OCI-LY1 (cell line): ENCODE measurements around the gene PGC.

Experiments used
- H2AFZ ChIP-seq: fragments of 200-600 bp; sonication (generic), shearing (Covaris generic); 2 replicates; pipeline ENCODE4 v1.6.0; 2014; ENCODE audit warnings: antibody characterized with exemption, mild to moderate bottlenecking, low read length
- H3F3A ChIP-seq: fragments of 200-600 bp; sonication (generic), shearing (Covaris generic); 2 replicates; pipeline ENCODE4 v1.6.0; 2014; ENCODE audit warnings: mild to moderate bottlenecking, antibody characterized with exemption, low read length, moderate library complexity; ENCODE audit not compliant: insufficient read depth
- H3K27ac ChIP-seq: fragments of 200-600 bp; sonication (generic); 2 replicates; pipeline ENCODE4 v1.5.1; 2014; ENCODE audit warnings: low read length, mixed run types, mild to moderate bottlenecking, low read depth; ENCODE audit not compliant: poor library complexity, severe bottlenecking
- H3K27me3 ChIP-seq: fragments of 200-600 bp; sonication (generic); 2 replicates; pipeline ENCODE4 v1.6.0; 2014; ENCODE audit warnings: antibody characterized with exemption, mild to moderate bottlenecking, low read length, moderate library complexity; ENCODE audit not compliant: insufficient read depth
- H3K36me3 ChIP-seq: fragments of 200-600 bp; sonication (generic); 2 replicates; pipeline ENCODE4 v1.6.1; 2014; ENCODE audit warnings: mild to moderate bottlenecking, antibody characterized with exemption, low read length, moderate library complexity, mixed read lengths; ENCODE audit not compliant: insufficient read depth
- H3K4me1 ChIP-seq: fragments of 200-600 bp; sonication (generic); 2 replicates; pipeline ENCODE4 v1.5.1; 2014; ENCODE audit warnings: mild to moderate bottlenecking, low read length, moderate library complexity; ENCODE audit not compliant: insufficient read depth, severe bottlenecking
- H3K4me2 ChIP-seq: fragments of 200-600 bp; sonication (generic), shearing (Covaris generic); 2 replicates; pipeline ENCODE4 v1.6.1; 2014; ENCODE audit warnings: low read length
- H3K4me3 ChIP-seq: fragments of 200-600 bp; sonication (generic); 2 replicates; pipeline ENCODE4 v1.5.1; 2014; ENCODE audit warnings: low read length, low read depth, mild to moderate bottlenecking, mixed read lengths; ENCODE audit not compliant: poor library complexity, severe bottlenecking
- H3K79me2 ChIP-seq: fragments of 200-600 bp; shearing (Covaris generic); 2 replicates; pipeline ENCODE4 v1.6.1; 2016; ENCODE audit warnings: mixed run types, low read length, mixed read lengths; ENCODE audit not compliant: insufficient read depth
- H3K9ac ChIP-seq: fragments of 200-600 bp; sonication (generic), shearing (Covaris generic); 2 replicates; pipeline ENCODE4 v1.6.1; 2014; ENCODE audit warnings: mild to moderate bottlenecking, low read length, mixed read lengths
- H3K9me2 ChIP-seq: fragments of 200-600 bp; sonication (generic), shearing (Covaris generic); 2 replicates; pipeline ENCODE4 v1.6.1; 2014; ENCODE audit warnings: low read depth, mild to moderate bottlenecking, low read length, mixed read lengths
- H3K9me3 ChIP-seq: fragments of 200-600 bp; shearing (Covaris generic); 2 replicates; pipeline ENCODE4 v1.6.1; 2014; ENCODE audit warnings: low read length, mixed read lengths
- H4K20me1 ChIP-seq: fragments of 200-600 bp; sonication (generic), shearing (Covaris generic); 2 replicates; pipeline ENCODE4 v1.6.0; 2016; ENCODE audit warnings: mild to moderate bottlenecking, low read length; ENCODE audit not compliant: insufficient read depth
- CTCF ChIP-seq: fragments of 200-600 bp; sonication (generic), shearing (Covaris generic); IDR thresholded peaks from 2 replicates; pipeline ENCODE4 v1.5.1; 2017; ENCODE audit warnings: mild to moderate bottlenecking, antibody characterized with exemption, low read length, moderate library complexity, mixed read lengths
- EZH2 ChIP-seq: fragments of 200-600 bp; sonication (generic), shearing (Covaris generic); IDR thresholded peaks from 2 replicates; pipeline ENCODE4 v1.8.0; 2017; ENCODE audit warnings: borderline replicate concordance, mixed run types, mild to moderate bottlenecking, antibody characterized with exemption, low read length, moderate library complexity, mixed read lengths

The PGC gene

GRCh38 chr6:41727705-41728072 is 19.5 kb downstream of the PGC start:
- H3K36me3 ChIP-seq, result no peaks in the 10 kb centered on the region
- no peaks in the 10 kb centered on the region for H3K79me2 ChIP-seq
- H3K4me3 ChIP-seq, result no peak overlapping the region
- no peak overlapping the region for H2AFZ ChIP-seq
- H3K9me3 ChIP-seq, result no peaks in the 10 kb centered on the region
- peak overlapping the region; percentile 45 for H3K27ac ChIP-seq
- peaks cover 74% of the 10 kb centered on the region for H3K4me1 ChIP-seq
- H3K27me3 ChIP-seq, result no peaks in the 10 kb centered on the region
- no peak overlapping the region for H3K9ac ChIP-seq
- H3K4me2 ChIP-seq, result no peak overlapping the region
- TF ChIP-seq EZH2 (no peak), CTCF (no peak)
- H4K20me1 ChIP-seq, result no peaks in the 10 kb centered on the region
- no peaks in the 10 kb centered on the region for H3F3A ChIP-seq
- no peaks in the 10 kb centered on the region for H3K9me2 ChIP-seq

GRCh38 chr6:41726876-41727275 is 20.3 kb downstream of the PGC start:
- Histone ChIP-seq H3K4me1 (peaks cover 66% of the 10 kb centered on the region), H3K79me2 (no peaks in the 10 kb centered on the region), H3K27me3 (no peaks in the 10 kb centered on the region), H3K4me2 (no peak overlapping the region), H2AFZ (no peak overlapping the region), H3K9me3 (no peaks in the 10 kb centered on the region), H4K20me1 (no peaks in the 10 kb centered on the region), H3K9me2 (no peaks in the 10 kb centered on the region), H3K9ac (no peak overlapping the region), H3F3A (no peaks in the 10 kb centered on the region), H3K36me3 (no peaks in the 10 kb centered on the region), H3K27ac (no peak overlapping the region), H3K4me3 (no peak overlapping the region)
- TF ChIP-seq EZH2, result no peak

GRCh38 chr6:41724586-41725501 is 22.4 kb downstream of the PGC start:
- H3F3A ChIP-seq, result no peaks in the 10 kb centered on the region
- no peaks in the 10 kb centered on the region for H4K20me1 ChIP-seq
- H3K27ac ChIP-seq, result peak overlapping the region; percentile 86
- peak overlapping the region; percentile 38; the same call in 1 of the 2 replicates for H3K4me2 ChIP-seq
- no peaks in the 10 kb centered on the region for H3K27me3 ChIP-seq
- H3K4me1 ChIP-seq, result peaks cover 45% of the 10 kb centered on the region
- no peak overlapping the region for H2AFZ ChIP-seq
- H3K4me3 ChIP-seq, result no peak overlapping the region
- no peaks in the 10 kb centered on the region for H3K36me3 ChIP-seq
- H3K9ac ChIP-seq, result peak overlapping the region; percentile 19; the same call in 1 of the 2 replicates
- no peaks in the 10 kb centered on the region for H3K79me2 ChIP-seq
- H3K9me2 ChIP-seq, result no peaks in the 10 kb centered on the region
- TF ChIP-seq CTCF (0 out of 2 replicates have a peak, but pooled peaks have one; percentile 8), EZH2 (no peak)
- H3K9me3 ChIP-seq, result no peaks in the 10 kb centered on the region

GRCh38 chr6:41724228-41724580 is 23.0 kb downstream of the PGC start:
- Histone ChIP-seq H3K36me3 (no peaks in the 10 kb centered on the region), H3K9me2 (no peaks in the 10 kb centered on the region), H3K4me2 (peak overlapping the region; percentile 38; the same call in 1 of the 2 replicates), H3F3A (no peaks in the 10 kb centered on the region), H3K9ac (peak overlapping the region; percentile 35; the same call in 1 of the 2 replicates), H3K27me3 (no peaks in the 10 kb centered on the region), H3K27ac (peak overlapping the region; percentile 86), H3K79me2 (no peaks in the 10 kb centered on the region), H3K4me1 (peaks cover 39% of the 10 kb centered on the region), H2AFZ (no peak overlapping the region), H3K9me3 (no peaks in the 10 kb centered on the region), H3K4me3 (no peak overlapping the region), H4K20me1 (no peaks in the 10 kb centered on the region)
- TF ChIP-seq EZH2, result no peak
- no peak for TF ChIP-seq CTCF
